ENCODE results near the gene WDR7.

Gene WDR7

DNA sequence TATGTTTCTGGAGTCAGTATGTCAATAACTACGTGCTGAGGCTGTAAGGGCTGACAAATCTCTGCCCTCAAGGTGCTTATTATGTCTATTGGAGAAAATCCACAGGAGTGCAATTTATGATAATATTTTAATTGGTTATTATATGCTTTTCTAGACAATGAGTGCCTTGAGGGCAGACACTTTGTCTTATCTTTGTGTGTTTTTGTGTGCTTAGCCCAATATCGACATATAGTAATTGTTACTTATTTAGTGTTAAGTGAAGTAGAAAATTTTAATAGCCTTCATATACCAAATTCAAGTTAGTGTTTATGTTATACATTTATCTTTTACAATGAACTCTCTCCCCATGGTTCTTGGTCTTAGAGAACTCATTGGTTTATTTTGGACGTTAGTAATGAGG, 118.9 kb downstream of the WDR7 start:
- DNase-seq (ENCODE audit: low read depth, low spot score): no peak
- TF ChIP-seq, protein P1, sequence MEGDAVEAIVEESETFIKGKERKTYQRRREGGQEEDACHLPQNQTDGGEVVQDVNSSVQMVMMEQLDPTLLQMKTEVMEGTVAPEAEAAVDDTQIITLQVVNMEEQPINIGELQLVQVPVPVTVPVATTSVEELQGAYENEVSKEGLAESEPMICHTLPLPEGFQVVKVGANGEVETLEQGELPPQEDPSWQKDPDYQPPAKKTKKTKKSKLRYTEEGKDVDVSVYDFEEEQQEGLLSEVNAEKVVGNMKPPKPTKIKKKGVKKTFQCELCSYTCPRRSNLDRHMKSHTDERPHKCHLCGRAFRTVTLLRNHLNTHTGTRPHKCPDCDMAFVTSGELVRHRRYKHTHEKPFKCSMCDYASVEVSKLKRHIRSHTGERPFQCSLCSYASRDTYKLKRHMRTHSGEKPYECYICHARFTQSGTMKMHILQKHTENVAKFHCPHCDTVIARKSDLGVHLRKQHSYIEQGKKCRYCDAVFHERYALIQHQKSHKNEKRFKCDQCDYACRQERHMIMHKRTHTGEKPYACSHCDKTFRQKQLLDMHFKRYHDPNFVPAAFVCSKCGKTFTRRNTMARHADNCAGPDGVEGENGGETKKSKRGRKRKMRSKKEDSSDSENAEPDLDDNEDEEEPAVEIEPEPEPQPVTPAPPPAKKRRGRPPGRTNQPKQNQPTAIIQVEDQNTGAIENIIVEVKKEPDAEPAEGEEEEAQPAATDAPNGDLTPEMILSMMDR (IDR thresholded peaks at IDR 0.05; ENCODE audit: low read depth, low read length): no peak
- in situ Hi-C loops (cut with HindIII; ENCODE audit: low sequenced_read_pairs): no loop called here
- no peak overlapping the region for H3K4me3 ChIP-seq (ENCODE audit: low read depth, low read length)

GRCh38 chr18:56770873-56771272, 119.7 kb downstream of the WDR7 start:
- in situ Hi-C loops (cut with HindIII; ENCODE audit: low sequenced_read_pairs): no loop called here
- no peak for DNase-seq (ENCODE audit: low read depth, low spot score)
- TF ChIP-seq, protein P1 (IDR thresholded peaks at IDR 0.05; ENCODE audit: low read depth, low read length): no peak
- no peak overlapping the region for H3K4me3 ChIP-seq (ENCODE audit: low read depth, low read length)

DNA sequence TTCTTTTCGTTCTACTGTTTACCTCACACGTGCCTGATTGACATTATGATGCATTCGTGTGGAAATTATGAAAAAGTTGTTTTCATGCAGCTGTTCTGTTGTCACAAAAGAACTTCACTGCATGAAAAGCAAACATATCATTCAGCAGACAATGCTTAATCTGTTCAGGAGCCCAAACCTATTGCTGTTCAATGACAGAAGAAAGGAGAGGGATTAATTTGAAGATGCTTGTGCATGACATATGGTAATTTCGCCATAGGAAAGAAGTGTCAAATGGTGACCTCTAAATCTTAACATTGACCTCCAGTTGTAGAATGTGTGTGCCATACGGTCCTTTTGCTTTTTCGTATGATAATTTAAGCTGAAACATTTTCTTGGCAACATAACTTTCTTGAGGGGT, 124.5 kb downstream of the WDR7 start:
- no peak overlapping the region for H3K4me3 ChIP-seq (ENCODE audit: low read depth, low read length)
- in situ Hi-C loops (cut with HindIII; ENCODE audit: low sequenced_read_pairs): no loop called here
- TF ChIP-seq, protein P1 (IDR thresholded peaks at IDR 0.05; ENCODE audit: low read depth, low read length): no peak
- DNase-seq (ENCODE audit: low read depth, low spot score): no peak

DNA sequence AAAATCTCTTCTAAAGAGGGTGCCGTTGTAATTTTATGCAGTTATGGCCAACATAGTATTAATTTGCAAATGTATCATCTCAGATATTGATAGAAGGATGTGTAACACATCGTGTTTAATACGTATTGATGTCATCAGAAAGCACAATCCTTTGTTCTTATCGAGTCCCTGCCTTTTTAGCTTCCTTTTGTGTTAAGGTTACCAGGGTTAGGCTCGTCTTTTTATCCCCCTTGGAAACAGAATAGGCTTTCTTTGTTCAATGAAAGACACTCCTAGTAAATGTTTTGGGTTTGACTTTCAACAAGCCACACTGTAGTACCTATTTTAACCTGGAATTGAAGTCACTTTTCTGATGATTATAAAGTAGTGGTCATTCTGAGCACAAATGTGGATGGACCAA, 136.2 kb downstream of the WDR7 start:
- no peak overlapping the region for H3K4me3 ChIP-seq (ENCODE audit: low read depth, low read length)
- in situ Hi-C loops (cut with HindIII; ENCODE audit: low sequenced_read_pairs): no loop called here
- no peak for DNase-seq (ENCODE audit: low read depth, low spot score)
- TF ChIP-seq, protein P1 (IDR thresholded peaks at IDR 0.05; ENCODE audit: low read depth, low read length): no peak

- no peak overlapping the region for H3K4me3 ChIP-seq (ENCODE audit: low read depth, low read length)
- DNase-seq (ENCODE audit: low read depth, low spot score): peak; percentile 26
- TF ChIP-seq, protein P1 (IDR thresholded peaks at IDR 0.05; ENCODE audit: low read depth, low read length): peak; percentile 67
- in situ Hi-C loops (cut with HindIII; ENCODE audit: low sequenced_read_pairs): no loop called here
Measured at GRCh38 chr18:56789004-56789888, 138.1 kb downstream of the WDR7 start.

GRCh38 chr18:56789889-56790180, 138.7 kb downstream of the WDR7 start:
- TF ChIP-seq, protein P1 (IDR thresholded peaks at IDR 0.05; ENCODE audit: low read depth, low read length): no peak
- H3K4me3 ChIP-seq (ENCODE audit: low read depth, low read length): no peak overlapping the region
- no peak for DNase-seq (ENCODE audit: low read depth, low spot score)
- in situ Hi-C loops (cut with HindIII; ENCODE audit: low sequenced_read_pairs): no loop called here

All from astrocyte of the spinal cord (primary cell).